ENCODE measurements around the gene SHROOM2. TPM values are rescaled to one million over a fixed set of nuclear protein-coding genes. Genes with fewer than 3 reads are reported as not detected.

SHROOM2 gene
- polyA plus RNA-seq, 1 donor = 7.0 TPM

DNA sequence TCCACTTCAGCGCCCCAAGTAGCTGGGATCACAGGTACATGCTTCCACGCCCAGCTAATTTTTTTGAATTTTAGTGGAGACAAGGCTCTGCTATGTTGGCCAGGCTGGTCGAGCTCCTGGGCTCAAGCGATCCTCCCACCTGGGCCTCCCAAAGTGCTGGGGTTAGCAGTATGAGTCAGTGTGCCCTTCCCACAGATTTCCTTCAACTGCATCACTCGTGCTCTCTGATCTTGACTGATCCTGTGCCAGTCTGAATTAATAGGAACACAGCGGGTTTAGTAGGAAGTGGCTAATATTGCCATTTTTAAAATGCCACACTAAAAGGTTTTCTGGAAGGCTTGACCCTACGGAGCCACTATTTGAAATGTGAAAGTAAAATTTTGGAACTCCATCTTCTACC, 4.3 kb upstream of the SHROOM2 start:
- H3K4me1 ChIP-seq (ENCODE audit: control insufficient read depth, insufficient read depth, low read length) = peaks cover 4% of the 10 kb centered on the region
- H3K4me3 ChIP-seq (ENCODE audit: low read length) = no peak overlapping the region
- peaks cover 4% of the 10 kb centered on the region for H3K27me3 ChIP-seq (ENCODE audit: control insufficient read depth, insufficient read depth, low read length)
- no peak overlapping the region for H3K27ac ChIP-seq (ENCODE audit: low read length)
- WGBS (ENCODE audit: insufficient coverage, low lambda C conversion rate) = no CpG with 5 or more reads among the region's 7 CpGs
- no peaks in the 10 kb centered on the region for H3K36me3 ChIP-seq (ENCODE audit: control insufficient read depth, insufficient read depth, low read length)
- H3K9me3 ChIP-seq (ENCODE audit: control insufficient read depth, low read depth, low read length) = no peaks in the 10 kb centered on the region
- DNase-seq = no peak

DNA sequence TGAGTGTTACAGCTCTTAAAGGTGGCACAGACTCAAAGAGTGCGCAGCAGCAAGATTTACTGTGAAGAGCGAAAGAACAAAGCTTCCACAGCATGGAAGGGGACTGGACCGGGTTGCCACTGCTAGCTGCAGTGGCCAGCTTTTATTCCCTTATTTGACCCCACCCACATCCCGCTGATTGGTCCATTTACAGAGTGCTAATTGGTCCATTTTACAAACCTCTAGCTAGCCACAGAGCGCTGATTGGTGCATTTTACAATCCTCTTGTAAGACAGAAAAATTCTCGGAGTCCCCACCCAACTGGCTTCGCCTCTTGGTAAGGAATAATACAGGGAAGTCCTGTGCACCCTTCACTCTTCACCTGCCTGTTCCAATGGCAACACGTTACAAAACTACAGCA, 1.9 kb upstream of the SHROOM2 start:
- no peak overlapping the region for H3K4me3 ChIP-seq (ENCODE audit: low read length)
- no peak overlapping the region for H3K27ac ChIP-seq (ENCODE audit: low read length)
- H3K4me1 ChIP-seq (ENCODE audit: control insufficient read depth, insufficient read depth, low read length) = peaks cover 11% of the 10 kb centered on the region
- no peak for DNase-seq
- peaks cover 4% of the 10 kb centered on the region for H3K27me3 ChIP-seq (ENCODE audit: control insufficient read depth, insufficient read depth, low read length)
- no peaks in the 10 kb centered on the region for H3K9me3 ChIP-seq (ENCODE audit: control insufficient read depth, low read depth, low read length)
- WGBS (ENCODE audit: insufficient coverage, low lambda C conversion rate) = no CpG with 5 or more reads among the region's 8 CpGs
- no peaks in the 10 kb centered on the region for H3K36me3 ChIP-seq (ENCODE audit: control insufficient read depth, insufficient read depth, low read length)

DNA sequence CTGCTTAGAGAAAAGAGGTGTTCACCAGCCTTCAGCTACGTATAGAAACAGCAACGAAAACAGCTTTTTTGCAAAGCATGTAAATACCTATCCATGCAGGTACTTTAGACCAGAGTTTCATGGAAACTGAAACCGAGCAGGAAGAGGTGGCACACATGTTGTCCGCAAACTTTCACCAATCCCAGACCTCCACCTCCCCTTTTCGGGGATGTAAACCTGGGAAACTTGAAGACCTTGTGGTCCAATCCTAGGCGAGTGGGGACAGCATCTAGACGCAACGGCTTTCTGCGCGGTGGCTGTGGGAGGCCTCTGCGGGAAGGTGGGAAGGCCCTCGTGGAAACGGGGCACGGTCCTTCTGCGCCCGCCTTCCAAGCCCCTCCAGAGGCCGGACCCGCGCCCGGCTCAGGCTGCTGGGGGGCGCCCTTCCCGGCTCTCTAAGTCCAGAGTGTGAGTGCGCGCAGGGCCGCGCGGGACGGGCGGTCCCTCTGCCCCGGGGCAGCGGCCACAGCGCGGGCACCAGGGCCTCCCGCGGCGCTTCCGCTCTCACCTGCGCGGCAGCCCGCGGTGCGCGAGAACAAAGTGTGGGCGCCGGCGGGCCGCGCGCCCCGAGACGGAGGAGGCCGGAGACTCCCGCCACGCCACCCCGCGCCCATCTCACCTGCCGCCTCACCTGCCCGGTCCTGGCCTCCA, 830 bp upstream of the SHROOM2 start:
- H3K9me3 ChIP-seq (ENCODE audit: control insufficient read depth, low read depth, low read length) = no peaks in the 10 kb centered on the region
- H3K27ac ChIP-seq (ENCODE audit: low read length) = peak overlapping the region; percentile 56
- peak overlapping the region; percentile 43 for H3K4me3 ChIP-seq (ENCODE audit: low read length)
- WGBS (ENCODE audit: insufficient coverage, low lambda C conversion rate) = no CpG with 5 or more reads among the region's 58 CpGs
- peak; percentile 29 to 72 for DNase-seq
- H3K27me3 ChIP-seq (ENCODE audit: control insufficient read depth, insufficient read depth, low read length) = peaks cover 4% of the 10 kb centered on the region
- no peaks in the 10 kb centered on the region for H3K36me3 ChIP-seq (ENCODE audit: control insufficient read depth, insufficient read depth, low read length)
- H3K4me1 ChIP-seq (ENCODE audit: control insufficient read depth, insufficient read depth, low read length) = peaks cover 11% of the 10 kb centered on the region

GRCh38 chrX:9786798-9787635, 788 bp downstream of the SHROOM2 start:
- Histone ChIP-seq H3K27ac (ENCODE audit: low read length) (peak overlapping the region; percentile 59), H3K9me3 (ENCODE audit: control insufficient read depth, low read depth, low read length) (no peaks in the 10 kb centered on the region), H3K4me3 (ENCODE audit: low read length) (peak overlapping the region; percentile 61), H3K36me3 (ENCODE audit: control insufficient read depth, insufficient read depth, low read length) (no peaks in the 10 kb centered on the region), H3K4me1 (ENCODE audit: control insufficient read depth, insufficient read depth, low read length) (peaks cover 11% of the 10 kb centered on the region), H3K27me3 (ENCODE audit: control insufficient read depth, insufficient read depth, low read length) (peaks cover 4% of the 10 kb centered on the region)
- WGBS (ENCODE audit: insufficient coverage, low lambda C conversion rate) = no CpG with 5 or more reads among the region's 45 CpGs
- DNase-seq = peak in 1 of 2 donors; percentile 51

DNA sequence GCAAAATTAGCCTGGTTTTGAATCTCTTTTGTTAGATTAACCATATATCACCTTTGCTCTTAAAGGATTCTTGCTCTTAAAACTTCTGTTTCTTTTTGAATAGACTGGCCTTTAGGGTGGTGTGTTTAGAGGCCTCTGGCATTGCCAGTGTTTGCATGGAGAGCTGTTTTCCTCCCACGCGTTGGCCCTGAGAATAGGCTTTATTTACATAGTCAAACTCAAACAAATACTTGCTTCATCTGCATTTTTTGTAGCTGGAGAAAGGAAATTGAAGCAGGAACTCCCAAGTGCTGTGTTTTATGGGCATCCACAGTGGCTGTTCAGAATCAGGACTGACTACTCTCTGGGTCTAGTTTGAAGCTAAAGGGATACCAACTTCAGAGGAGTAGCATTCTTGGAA, 2.7 kb downstream of the SHROOM2 start:
- Histone ChIP-seq H3K27ac (ENCODE audit: low read length) (no peak overlapping the region), H3K9me3 (ENCODE audit: control insufficient read depth, low read depth, low read length) (no peaks in the 10 kb centered on the region), H3K4me3 (ENCODE audit: low read length) (no peak overlapping the region), H3K36me3 (ENCODE audit: control insufficient read depth, insufficient read depth, low read length) (no peaks in the 10 kb centered on the region), H3K27me3 (ENCODE audit: control insufficient read depth, insufficient read depth, low read length) (peaks cover 4% of the 10 kb centered on the region), H3K4me1 (ENCODE audit: control insufficient read depth, insufficient read depth, low read length) (peaks cover 11% of the 10 kb centered on the region)
- no CpG with 5 or more reads among the region's 2 CpGs for WGBS (ENCODE audit: insufficient coverage, low lambda C conversion rate)
- DNase-seq = no peak

DNA sequence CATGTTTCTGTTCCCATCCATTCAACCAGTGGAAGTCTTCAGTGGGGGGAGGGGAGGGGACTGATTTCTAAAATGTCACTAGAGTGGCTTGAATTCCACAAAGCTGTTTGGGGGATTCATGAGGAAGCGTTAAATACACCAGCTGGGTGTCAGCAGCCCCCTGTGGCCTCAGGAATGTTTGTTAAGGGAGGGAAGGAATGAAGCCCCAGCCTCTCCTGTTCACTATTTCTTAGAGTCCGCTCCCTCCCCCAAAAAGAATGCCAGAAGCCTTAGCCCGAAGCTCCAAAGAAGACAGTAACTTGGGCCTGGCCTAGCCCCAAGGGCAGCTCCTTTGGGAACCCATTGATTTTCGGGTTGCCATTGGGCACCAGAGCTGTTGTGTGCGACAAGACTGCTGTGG, 3.3 kb downstream of the SHROOM2 start:
- no CpG with 5 or more reads among the region's 5 CpGs for whole genome bisulfite sequencing (ENCODE audit: insufficient coverage, low lambda C conversion rate)
- H3K27ac ChIP-seq (ENCODE audit: low read length) = no peak overlapping the region
- H3K4me3 ChIP-seq (ENCODE audit: low read length) = no peak overlapping the region
- no peaks in the 10 kb centered on the region for H3K36me3 ChIP-seq (ENCODE audit: control insufficient read depth, insufficient read depth, low read length)
- peaks cover 4% of the 10 kb centered on the region for H3K27me3 ChIP-seq (ENCODE audit: control insufficient read depth, insufficient read depth, low read length)
- H3K9me3 ChIP-seq (ENCODE audit: control insufficient read depth, low read depth, low read length) = no peaks in the 10 kb centered on the region
- H3K4me1 ChIP-seq (ENCODE audit: control insufficient read depth, insufficient read depth, low read length) = peaks cover 11% of the 10 kb centered on the region
- DNase-seq = no peak

- peaks cover 7% of the 10 kb centered on the region for H3K4me1 ChIP-seq (ENCODE audit: control insufficient read depth, insufficient read depth, low read length)
- DNase-seq = no peak
- WGBS (ENCODE audit: insufficient coverage, low lambda C conversion rate) = no CpG with 5 or more reads among the region's 6 CpGs
- no peaks in the 10 kb centered on the region for H3K36me3 ChIP-seq (ENCODE audit: control insufficient read depth, insufficient read depth, low read length)
- no peaks in the 10 kb centered on the region for H3K27me3 ChIP-seq (ENCODE audit: control insufficient read depth, insufficient read depth, low read length)
- no peak overlapping the region for H3K27ac ChIP-seq (ENCODE audit: low read length)
- no peak overlapping the region for H3K4me3 ChIP-seq (ENCODE audit: low read length)
- no peaks in the 10 kb centered on the region for H3K9me3 ChIP-seq (ENCODE audit: control insufficient read depth, low read depth, low read length)
These were observed 4.6 kb downstream of the SHROOM2 start for GRCh38 chrX:9790866-9791265.

GRCh38 chrX:9794495-9794894, 8.3 kb downstream of the SHROOM2 start:
- peak in 1 of 2 donors; percentile 45 for DNase-seq
- Histone ChIP-seq H3K36me3 (ENCODE audit: control insufficient read depth, insufficient read depth, low read length) (no peaks in the 10 kb centered on the region), H3K4me1 (ENCODE audit: control insufficient read depth, insufficient read depth, low read length) (no peaks in the 10 kb centered on the region), H3K27ac (ENCODE audit: low read length) (peak overlapping the region; percentile 38), H3K9me3 (ENCODE audit: control insufficient read depth, low read depth, low read length) (no peaks in the 10 kb centered on the region), H3K27me3 (ENCODE audit: control insufficient read depth, insufficient read depth, low read length) (no peaks in the 10 kb centered on the region), H3K4me3 (ENCODE audit: low read length) (no peak overlapping the region)
- WGBS (ENCODE audit: insufficient coverage, low lambda C conversion rate) = no CpG with 5 or more reads among the region's 7 CpGs

DNA sequence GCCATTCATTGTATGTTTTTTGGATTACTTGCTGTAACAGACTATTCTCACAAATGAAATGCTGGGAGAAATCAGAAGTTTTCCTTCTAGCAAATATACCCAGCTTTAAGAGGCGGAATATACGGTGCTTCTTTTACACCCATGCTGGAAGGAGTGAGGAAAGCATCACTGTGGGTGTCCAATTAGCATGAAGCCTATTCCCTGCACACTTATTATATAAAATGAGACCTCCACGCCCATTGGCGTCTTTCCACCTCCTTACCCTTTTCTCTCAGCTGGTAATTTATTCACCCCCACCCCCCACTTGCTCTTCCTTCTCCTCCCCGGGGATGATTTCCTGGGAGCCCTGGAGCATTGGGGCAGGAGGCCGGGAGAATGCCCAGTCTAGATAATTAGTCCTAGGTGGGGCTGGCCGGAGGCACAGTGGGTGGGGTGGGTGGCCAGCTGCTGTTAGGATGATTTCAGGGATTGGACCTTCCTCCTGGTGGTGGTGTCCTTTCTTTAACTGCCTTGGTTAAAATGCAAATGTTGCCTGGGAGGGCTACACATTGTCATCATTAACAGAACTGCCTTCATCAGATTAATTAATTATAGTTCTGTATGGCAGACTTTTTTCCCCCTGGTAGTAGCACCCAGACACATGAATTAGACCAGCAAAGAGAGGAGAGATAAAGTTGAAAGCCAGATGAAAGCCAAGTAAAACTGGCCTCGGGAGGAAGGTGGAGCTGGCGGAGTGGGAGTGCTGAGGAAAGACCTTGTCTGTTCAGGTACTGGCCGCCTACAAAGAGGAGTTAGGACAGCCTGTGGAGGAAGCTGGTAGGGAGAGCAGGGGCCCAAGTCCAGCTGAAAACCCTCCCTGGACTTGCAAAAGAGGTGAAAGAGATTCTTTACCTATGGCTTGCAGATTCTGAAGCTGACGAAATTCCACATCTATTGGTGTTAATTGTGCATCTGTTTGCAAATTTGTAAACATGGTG, 11.4 kb downstream of the SHROOM2 start:
- DNase-seq = peak in 1 of 2 donors; percentile 38
- Histone ChIP-seq H3K4me1 (ENCODE audit: control insufficient read depth, insufficient read depth, low read length) (no peaks in the 10 kb centered on the region), H3K36me3 (ENCODE audit: control insufficient read depth, insufficient read depth, low read length) (no peaks in the 10 kb centered on the region), H3K27me3 (ENCODE audit: control insufficient read depth, insufficient read depth, low read length) (no peaks in the 10 kb centered on the region), H3K27ac (ENCODE audit: low read length) (no peak overlapping the region), H3K4me3 (ENCODE audit: low read length) (no peak overlapping the region), H3K9me3 (ENCODE audit: control insufficient read depth, low read depth, low read length) (no peaks in the 10 kb centered on the region)
- no CpG with 5 or more reads among the region's 11 CpGs for WGBS (ENCODE audit: insufficient coverage, low lambda C conversion rate)

DNA sequence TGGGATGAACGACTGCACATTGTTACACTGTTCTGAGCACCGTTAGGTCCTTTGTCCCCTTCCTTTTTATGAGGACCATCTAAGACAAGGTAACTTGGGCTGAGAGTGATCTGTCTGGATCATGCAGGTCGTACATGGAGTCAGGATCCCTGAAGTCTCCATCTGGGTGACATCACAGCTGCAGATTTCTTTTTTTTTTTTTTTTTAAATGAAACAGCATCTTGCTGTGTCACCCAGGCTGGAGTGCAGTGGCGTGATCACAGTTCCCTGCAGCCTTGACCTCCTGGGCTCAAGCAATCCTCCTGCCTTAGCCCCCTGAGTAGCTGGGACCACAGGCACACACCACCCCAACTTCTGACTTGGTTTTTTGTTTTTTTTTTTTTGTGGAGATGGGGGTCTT, 16.5 kb downstream of the SHROOM2 start:
- H3K27me3 ChIP-seq (ENCODE audit: control insufficient read depth, insufficient read depth, low read length) = no peaks in the 10 kb centered on the region
- no peak overlapping the region for H3K4me3 ChIP-seq (ENCODE audit: low read length)
- no peak overlapping the region for H3K27ac ChIP-seq (ENCODE audit: low read length)
- no CpG with 5 or more reads among the region's 4 CpGs for WGBS (ENCODE audit: insufficient coverage, low lambda C conversion rate)
- no peaks in the 10 kb centered on the region for H3K9me3 ChIP-seq (ENCODE audit: control insufficient read depth, low read depth, low read length)
- no peak for DNase-seq
- H3K4me1 ChIP-seq (ENCODE audit: control insufficient read depth, insufficient read depth, low read length) = peaks cover 4% of the 10 kb centered on the region
- H3K36me3 ChIP-seq (ENCODE audit: control insufficient read depth, insufficient read depth, low read length) = no peaks in the 10 kb centered on the region
